Astrocyte of the cerebellum (primary cell): ENCODE results near the gene FBXO48.
"Not testable (repeated sequence)": the region's sequence is repeated elsewhere in the genome, so short reads cannot be mapped to it uniquely, and the experiment has no call there.

Source experiments
- DNase-seq: peaks from one replicate; pipeline ENCODE4 v3.0.0-alpha.2; 2011; ENCODE audit warnings: low read depth
- H3K4me3 ChIP-seq: 2 replicates; pipeline ENCODE4 v1.5.1; 2011; ENCODE audit warnings: mild to moderate bottlenecking, low read depth, low read length, moderate library complexity
- CTCF ChIP-seq: IDR thresholded peaks from 2 replicates; pipeline ENCODE4 v1.5.1; 2012; ENCODE audit warnings: low read length, low read depth, moderate library complexity, mild to moderate bottlenecking; ENCODE audit errors: missing control alignments
- in situ Hi-C: cut with HindIII; loops from 2 replicates; pipeline ENCODE4 v1.10.0; 2017; ENCODE audit warnings: low sequenced_read_pairs

FBXO48 gene

GRCh38 chr2:68505603-68506159 lies 38.6 kb upstream of the FBXO48 start:
- TF ChIP-seq CTCF, result no peak
- no peak overlapping the region for H3K4me3 ChIP-seq
- no peak for DNase-seq
- in situ Hi-C loops, result no loop called here

- TF ChIP-seq CTCF, result no peak
- no peak overlapping the region for H3K4me3 ChIP-seq
- in situ Hi-C loops, result no loop called here
- DNase-seq, result no peak
Measured at GRCh38 chr2:68501768-68502167, 34.7 kb upstream of the FBXO48 start.

- no peak overlapping the region for H3K4me3 ChIP-seq
- DNase-seq, result no peak
- TF ChIP-seq CTCF, result no peak
- in situ Hi-C loops, result no loop called here
Measured at GRCh38 chr2:68500649-68501048, 33.6 kb upstream of the FBXO48 start.

GRCh38 chr2:68499133-68499532 lies 32.0 kb upstream of the FBXO48 start:
- in situ Hi-C loops, result loop anchor here (5.0 to 25.0 kb wide), 2 partner anchors 83 to 213 kb away; no protein-coding TSS in a partner anchor
- no peak for DNase-seq
- no peak overlapping the region for H3K4me3 ChIP-seq
- no peak for TF ChIP-seq CTCF

GRCh38 chr2:68491582-68491981 lies 24.5 kb upstream of the FBXO48 start:
- DNase-seq, result no peak
- in situ Hi-C loops, result loop anchor here (25.0 kb wide), 1 partner anchor 221 kb away; no protein-coding TSS in a partner anchor
- no peak overlapping the region for H3K4me3 ChIP-seq
- no peak for TF ChIP-seq CTCF

GRCh38 chr2:68489282-68489681 lies 22.2 kb upstream of the FBXO48 start:
- in situ Hi-C loops, result loop anchor here (25.0 kb wide), 1 partner anchor 223 kb away; no protein-coding TSS in a partner anchor
- no peak for DNase-seq
- no peak for TF ChIP-seq CTCF
- no peak overlapping the region for H3K4me3 ChIP-seq

- not testable (repeated sequence) for DNase-seq, H3K4me3 ChIP-seq
- in situ Hi-C loops, result loop anchor here (25.0 kb wide), 1 partner anchor 224 kb away; no protein-coding TSS in a partner anchor
Measured at GRCh38 chr2:68488605-68489004, 21.5 kb upstream of the FBXO48 start.
